Kidney (tissue), 14 donors: Measurements from ENCODE around the gene TMEM121. TPM values are rescaled to one million over a fixed set of nuclear protein-coding genes. Genes with fewer than 3 reads are reported as not detected.

Experiments
- DNase-seq, 5 donors: peaks; one replicate each; pipeline ENCODE4 v3.0.0-alpha.2; 2013 to 2020
- FAIRE-seq: peaks from 2 replicates; lab custom pipeline; 2012; peaks lifted over from hg19 to GRCh38; lab: Jason Lieb, UNC
- H3K27ac ChIP-seq, 2 donors: one replicate each; pipeline ENCODE4 v1.7.0; 2013; ENCODE audit warnings: low read depth in 2 of 2, low read length in 2 of 2, inconsistent platforms in 1 of 2
- H3K27me3 ChIP-seq: one replicate; pipeline ENCODE4 v1.7.1; 2013; ENCODE audit warnings: low read length, inconsistent platforms; ENCODE audit not compliant: control insufficient read depth, insufficient read depth
- H3K36me3 ChIP-seq, 3 donors: one replicate each; pipeline versions ENCODE4 v1.7.0 to v1.7.1; 2013; ENCODE audit warnings: low read length in 3 of 3, control low read depth in 1 of 3, inconsistent platforms in 1 of 3; ENCODE audit not compliant: insufficient read depth in 3 of 3, control insufficient read depth in 2 of 3
- H3K4me1 ChIP-seq, 3 donors: one replicate each; pipeline versions ENCODE4 v1.7.0 to v1.7.1; 2013; ENCODE audit warnings: low read length in 3 of 3, inconsistent platforms in 1 of 3, low read depth in 1 of 3; ENCODE audit not compliant: control insufficient read depth in 2 of 3, insufficient read depth in 2 of 3
- H3K4me3 ChIP-seq, 3 donors: one replicate each; pipeline versions ENCODE4 v1.7.0 to v1.8.1; 2013; ENCODE audit warnings: low read length in 3 of 3, control low read depth in 1 of 3, inconsistent platforms in 1 of 3
- H3K9ac ChIP-seq, 3 donors: one replicate each; pipeline versions ENCODE4 v1.7.0 to v1.7.1; 2013; ENCODE audit warnings: low read length in 3 of 3, control low read depth in 1 of 3, inconsistent platforms in 1 of 3
- H3K9me3 ChIP-seq, 3 donors: one replicate each; pipeline versions ENCODE4 v1.7.0 to v1.7.1; 2013; ENCODE audit warnings: low read length in 3 of 3, control low read depth in 1 of 3, inconsistent platforms in 1 of 3; ENCODE audit not compliant: control insufficient read depth in 2 of 3, insufficient read depth in 1 of 3
- CTCF ChIP-seq: IDR thresholded peaks from 3 replicates; pipeline ENCODE4 v1.5.1; 2012; ENCODE audit warnings: mild to moderate bottlenecking, moderate library complexity, borderline replicate concordance; ENCODE audit not compliant: insufficient read depth; ENCODE audit errors: extremely low read depth
- intact Hi-C: fragments of 100-400 bp; cut with DNase I; formaldehyde crosslinking; loops from one replicate; pipeline ENCODE4 v1.11.1; 2022
- polyA plus RNA-seq: library from polyadenylated mRNA; stranded (reverse); fragments of 350-450 nt; fragmentation: Illumina TruSeq; extraction: RNeasy Lipid Tissue Mini Kit (QIAGEN cat#74804); gene quantifications from one replicate; pipeline ENCODE4 v1.2.3, GENCODE V29; 2014; ENCODE audit warnings: low read depth, low replicate concordance; ENCODE audit not compliant: insufficient read depth
- total RNA-seq: library from RNA; stranded (reverse); fragmentation: NEBNext Ultra II Directional; extraction: Animal tissue kit (Norgen Biotek cat#: 25700); gene quantifications from one replicate; pipeline ENCODE4 v1.2.1, GENCODE V29; 2021
- donor health status: control.
- donor health status: control.
- donor health status: control.
- donor health status: control.
- donor health status: control.
- donor health status: DM: yes; HTN: yes; CAD: no.
- donor health status: Normal renal cell carcinoma (clear cell type).

The TMEM121 gene
- total and polyA plus RNA-seq, 2 donors from 2014 or later: 3.1 to 4.1 TPM

DNA sequence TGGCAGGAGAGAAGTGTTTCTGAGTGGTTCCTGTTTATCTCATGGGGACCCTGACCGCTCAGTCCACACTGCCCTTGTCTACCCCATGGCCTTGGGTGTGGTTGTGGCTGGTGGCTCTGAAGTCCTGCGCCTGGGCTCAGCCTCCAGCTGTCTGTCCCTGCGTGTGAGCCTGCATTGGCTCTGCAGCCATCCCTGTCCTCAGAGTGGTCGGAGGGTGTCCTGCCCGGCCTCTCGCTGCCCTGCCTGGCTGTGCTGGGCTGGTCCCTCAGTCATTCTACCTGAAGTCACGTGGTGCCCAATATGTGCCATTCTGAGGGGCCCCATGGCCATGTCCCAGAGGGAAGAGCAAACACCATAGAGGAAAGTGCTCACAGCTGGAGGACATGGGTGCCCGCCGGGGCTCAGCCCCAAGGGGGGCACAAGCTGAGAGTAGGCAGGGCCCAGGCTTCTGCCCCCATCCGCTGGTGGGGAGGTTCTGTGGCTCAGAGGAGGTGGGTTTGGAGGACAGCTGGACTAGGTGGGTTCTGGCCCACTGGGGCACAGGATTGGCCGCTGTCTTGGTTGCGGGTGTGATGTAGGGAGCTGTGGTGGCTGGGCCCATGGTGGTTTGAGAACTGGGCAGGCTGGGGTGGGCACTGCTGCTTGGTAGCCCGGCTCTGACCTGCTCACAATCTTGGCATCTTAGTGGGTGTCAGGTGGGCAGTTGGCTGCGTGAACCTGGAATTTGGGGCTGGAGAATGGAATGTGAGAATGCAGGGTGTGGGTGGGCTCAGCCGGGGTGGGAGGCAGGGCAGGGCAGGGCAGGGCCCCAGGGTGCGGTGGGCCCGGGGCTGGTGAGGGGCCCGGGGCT is 23.7 kb upstream of the TMEM121 start:
- Histone ChIP-seq H3K4me3 (no peak overlapping the region), H3K9ac (no peak overlapping the region), H3K27me3 (no peaks in the 10 kb centered on the region), H3K27ac (no peak overlapping the region), H3K4me1 (no peaks in the 10 kb centered on the region), H3K36me3 (no peaks in the 10 kb centered on the region), H3K9me3 (no peaks in the 10 kb centered on the region)
- intact Hi-C loops: no loop called here
- TF ChIP-seq CTCF: no peak
- DNase-seq (peak in 2 of 5 donors; percentile 42 to 65), FAIRE-seq (no peak)

GRCh38 chr14:105503296-105503640 is 23.1 kb upstream of the TMEM121 start:
- peaks cover 0 to 2% (median 0%) of the 10 kb centered on the region in 3 donors for H3K4me1 ChIP-seq
- H3K9me3 ChIP-seq: no peaks in the 10 kb centered on the region
- FAIRE-seq (no peak), DNase-seq (peak in 1 of 5 donors; percentile 43)
- no peak overlapping the region for H3K4me3 ChIP-seq
- intact Hi-C loops: no loop called here
- no peaks in the 10 kb centered on the region for H3K36me3 ChIP-seq
- H3K27me3 ChIP-seq: no peaks in the 10 kb centered on the region
- no peak for TF ChIP-seq CTCF
- H3K27ac ChIP-seq: no peak overlapping the region
- no peak overlapping the region for H3K9ac ChIP-seq

GRCh38 chr14:105503935-105504692 is 22.3 kb upstream of the TMEM121 start:
- Histone ChIP-seq H3K36me3 (no peaks in the 10 kb centered on the region), H3K4me1 (peaks cover 0 to 2% (median 0%) of the 10 kb centered on the region in 3 donors), H3K4me3 (no peak overlapping the region), H3K9me3 (no peaks in the 10 kb centered on the region), H3K27ac (no peak overlapping the region), H3K9ac (no peak overlapping the region), H3K27me3 (no peaks in the 10 kb centered on the region)
- no peak for FAIRE-seq
- intact Hi-C loops: no loop called here
- DNase-seq: peak in 3 of 5 donors; percentile 10 to 61 (median 58)
- no peak for TF ChIP-seq CTCF
